Measurements from ENCODE around the gene TUBB1.

DNA sequence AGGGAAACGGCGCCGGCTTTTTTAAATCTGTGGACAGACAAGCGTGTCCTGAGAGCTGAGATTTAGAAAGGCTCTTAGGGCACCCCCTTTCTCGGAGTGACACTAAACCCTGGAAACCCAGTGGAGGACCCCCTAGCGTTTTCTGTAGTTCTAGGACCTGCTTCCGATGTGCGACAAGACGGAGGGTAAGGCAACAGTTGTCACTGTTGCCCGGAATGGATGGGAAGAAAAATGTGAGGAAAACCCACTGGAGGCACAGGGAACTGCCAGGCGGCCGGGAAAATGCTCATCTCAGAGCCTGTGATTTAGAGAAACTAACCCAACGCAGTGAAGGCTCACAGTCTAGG is 13.5 kb downstream of the TUBB1 start:
- TF ChIP-seq, protein P1, sequence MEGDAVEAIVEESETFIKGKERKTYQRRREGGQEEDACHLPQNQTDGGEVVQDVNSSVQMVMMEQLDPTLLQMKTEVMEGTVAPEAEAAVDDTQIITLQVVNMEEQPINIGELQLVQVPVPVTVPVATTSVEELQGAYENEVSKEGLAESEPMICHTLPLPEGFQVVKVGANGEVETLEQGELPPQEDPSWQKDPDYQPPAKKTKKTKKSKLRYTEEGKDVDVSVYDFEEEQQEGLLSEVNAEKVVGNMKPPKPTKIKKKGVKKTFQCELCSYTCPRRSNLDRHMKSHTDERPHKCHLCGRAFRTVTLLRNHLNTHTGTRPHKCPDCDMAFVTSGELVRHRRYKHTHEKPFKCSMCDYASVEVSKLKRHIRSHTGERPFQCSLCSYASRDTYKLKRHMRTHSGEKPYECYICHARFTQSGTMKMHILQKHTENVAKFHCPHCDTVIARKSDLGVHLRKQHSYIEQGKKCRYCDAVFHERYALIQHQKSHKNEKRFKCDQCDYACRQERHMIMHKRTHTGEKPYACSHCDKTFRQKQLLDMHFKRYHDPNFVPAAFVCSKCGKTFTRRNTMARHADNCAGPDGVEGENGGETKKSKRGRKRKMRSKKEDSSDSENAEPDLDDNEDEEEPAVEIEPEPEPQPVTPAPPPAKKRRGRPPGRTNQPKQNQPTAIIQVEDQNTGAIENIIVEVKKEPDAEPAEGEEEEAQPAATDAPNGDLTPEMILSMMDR (conservative IDR thresholded peaks at IDR 0.05; ENCODE audit: low read depth, low read length), result no peak; the same call in 1 of the 2 replicates
- no peak for TF ChIP-seq CEBPB (IDR thresholded peaks at IDR 0.05; ENCODE audit: low read depth, low read length)
- no peak for TF ChIP-seq RFX5 (IDR thresholded peaks at IDR 0.05; ENCODE audit: low read depth, low read length)
- TF ChIP-seq, protein P2, sequence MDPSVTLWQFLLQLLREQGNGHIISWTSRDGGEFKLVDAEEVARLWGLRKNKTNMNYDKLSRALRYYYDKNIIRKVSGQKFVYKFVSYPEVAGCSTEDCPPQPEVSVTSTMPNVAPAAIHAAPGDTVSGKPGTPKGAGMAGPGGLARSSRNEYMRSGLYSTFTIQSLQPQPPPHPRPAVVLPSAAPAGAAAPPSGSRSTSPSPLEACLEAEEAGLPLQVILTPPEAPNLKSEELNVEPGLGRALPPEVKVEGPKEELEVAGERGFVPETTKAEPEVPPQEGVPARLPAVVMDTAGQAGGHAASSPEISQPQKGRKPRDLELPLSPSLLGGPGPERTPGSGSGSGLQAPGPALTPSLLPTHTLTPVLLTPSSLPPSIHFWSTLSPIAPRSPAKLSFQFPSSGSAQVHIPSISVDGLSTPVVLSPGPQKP (IDR thresholded peaks at IDR 0.05; ENCODE audit: borderline replicate concordance, low read depth, low read length), result no peak
- TF ChIP-seq CHD1 (IDR thresholded peaks at IDR 0.05; ENCODE audit: low read depth, low read length), result no peak
- no peak for TF ChIP-seq MAFK (IDR thresholded peaks at IDR 0.05; ENCODE audit: low read depth, low read length)
- TF ChIP-seq NFE2L2 (IDR thresholded peaks at IDR 0.05; ENCODE audit: low read depth, low read length), result no peak
- TF ChIP-seq MXI1 (IDR thresholded peaks at IDR 0.05; ENCODE audit: borderline replicate concordance, low read depth, low read length), result 0 out of 2 replicates have a peak, but pooled peaks have one; percentile 74
- no peak for TF ChIP-seq POLR2A (IDR thresholded peaks at IDR 0.05; ENCODE audit: low read depth, low read length)
- no peak; the same call in 1 of the 2 replicates for TF ChIP-seq RAD21 (IDR thresholded peaks at IDR 0.05; ENCODE audit: low read length)
- TF ChIP-seq BHLHE40 (IDR thresholded peaks at IDR 0.05; ENCODE audit: low read depth, low read length), result no peak
- TF ChIP-seq, protein P3, sequence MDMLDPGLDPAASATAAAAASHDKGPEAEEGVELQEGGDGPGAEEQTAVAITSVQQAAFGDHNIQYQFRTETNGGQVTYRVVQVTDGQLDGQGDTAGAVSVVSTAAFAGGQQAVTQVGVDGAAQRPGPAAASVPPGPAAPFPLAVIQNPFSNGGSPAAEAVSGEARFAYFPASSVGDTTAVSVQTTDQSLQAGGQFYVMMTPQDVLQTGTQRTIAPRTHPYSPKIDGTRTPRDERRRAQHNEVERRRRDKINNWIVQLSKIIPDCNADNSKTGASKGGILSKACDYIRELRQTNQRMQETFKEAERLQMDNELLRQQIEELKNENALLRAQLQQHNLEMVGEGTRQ (IDR thresholded peaks at IDR 0.05; ENCODE audit: low read depth, low read length), result no peak
- no peak for TF ChIP-seq MAZ (IDR thresholded peaks at IDR 0.05; ENCODE audit: borderline replicate concordance, low read depth, low read length)

All from IMR-90 (cell line).